H1 (cell line): ENCODE measurements around the gene ADAD2. TPM values are rescaled to one million over a fixed set of nuclear protein-coding genes. Genes with fewer than 3 reads are reported as not detected.

Experiments
- CTCF ChIA-PET: fragments of 300-600 bp; sonication (Branson Sonifier 250); formaldehyde crosslinking; loops from one replicate; lab custom pipeline; 2021; ENCODE audit not compliant: partially characterized antibody; lab: Charles Lee
- POLR2A ChIA-PET: fragments of 300-600 bp; sonication (Branson Sonifier 250); formaldehyde crosslinking; loops from one replicate; lab custom pipeline; 2021; ENCODE audit warnings: inconsistent platforms; ENCODE audit not compliant: partially characterized antibody; lab: Charles Lee
- DNase-seq, 2 experiments: peaks; one replicate each; pipeline versions ENCODE4 v3.0.0 to v3.0.0-alpha.2; 2010 to 2022; ENCODE audit warnings: low spot score in 2 of 2, low read depth in 1 of 2, mixed read lengths in 1 of 2
- FAIRE-seq: peaks from 2 replicates; lab custom pipeline; 2011; peaks lifted over from hg19 to GRCh38; lab: Jason Lieb, UNC
- H2AFZ ChIP-seq: 2 replicates; pipeline ENCODE4 v1.8.1; 2012; ENCODE audit warnings: low read length, inconsistent platforms
- H2AK5ac ChIP-seq: 2 replicates; pipeline ENCODE4 v1.6.1; 2013; ENCODE audit warnings: low read depth, low read length
- H2BK120ac ChIP-seq: replicated peaks from 2 replicates; pipeline ENCODE3; 2013; ENCODE audit warnings: low read depth, low read length, inconsistent platforms
- H2BK12ac ChIP-seq: 2 replicates; pipeline ENCODE4 v1.6.1; 2013; ENCODE audit warnings: low read depth, low read length
- H2BK15ac ChIP-seq: 2 replicates; pipeline ENCODE4 v1.6.1; 2013; ENCODE audit warnings: low read length
- H2BK20ac ChIP-seq: 2 replicates; pipeline ENCODE4 v1.6.1; 2013; ENCODE audit warnings: low read length
- H2BK5ac ChIP-seq: 2 replicates; pipeline ENCODE4 v1.6.1; 2013; ENCODE audit warnings: low read depth, low read length
- H3K14ac ChIP-seq: 2 replicates; pipeline ENCODE4 v1.6.1; 2013; ENCODE audit warnings: inconsistent platforms; ENCODE audit not compliant: insufficient read length
- H3K18ac ChIP-seq: 2 replicates; pipeline ENCODE4 v1.6.1; 2013; ENCODE audit warnings: low read length; ENCODE audit errors: extremely low read depth
- H3K23ac ChIP-seq: 2 replicates; pipeline ENCODE4 v1.6.1; 2013; ENCODE audit warnings: inconsistent platforms; ENCODE audit not compliant: insufficient read length
- H3K23me2 ChIP-seq: 2 replicates; pipeline ENCODE4 v1.6.1; 2013; ENCODE audit warnings: low read depth, low read length
- H3K27ac ChIP-seq: 2 replicates; pipeline ENCODE4 v1.6.1; 2011; ENCODE audit warnings: low read depth, low read length, inconsistent platforms
- H3K27me3 ChIP-seq, 4 experiments: replicated peaks in 1 of 4; 1 replicate in 1 of 4; 2 replicates in 3 of 4; pipeline versions ENCODE4 v1.6.1 to v1.8.1; 2011 to 2013; ENCODE audit warnings: low read length in 3 of 4, mild to moderate bottlenecking in 3 of 4, inconsistent platforms in 2 of 4, mixed read lengths in 2 of 4, moderate library complexity in 1 of 4; ENCODE audit not compliant: control insufficient read depth in 3 of 4, insufficient read depth in 3 of 4; ENCODE audit errors: extremely low read depth in 1 of 4
- H3K36me3 ChIP-seq, 4 experiments: 2 replicates each; pipeline versions ENCODE4 v1.6.1 to v1.8.1; 2011 to 2013; ENCODE audit warnings: mild to moderate bottlenecking in 4 of 4, low read length in 3 of 4, moderate library complexity in 2 of 4, control low read depth in 1 of 4, inconsistent platforms in 1 of 4; ENCODE audit not compliant: insufficient read depth in 4 of 4, control insufficient read depth in 2 of 4
- H3K4ac ChIP-seq: replicated peaks from 2 replicates; pipeline ENCODE3; 2013; ENCODE audit warnings: low read length, low read depth, mixed read lengths, inconsistent platforms; ENCODE audit not compliant: insufficient read length
- H3K4me1 ChIP-seq, 4 experiments: replicated peaks in 1 of 4; 1 replicate in 1 of 4; 2 replicates in 3 of 4; pipeline versions ENCODE4 v1.6.1 to v1.8.1; 2011 to 2013; ENCODE audit warnings: low read length in 3 of 4, inconsistent platforms in 2 of 4, mixed read lengths in 1 of 4; ENCODE audit not compliant: insufficient read depth in 4 of 4, control insufficient read depth in 3 of 4
- H3K4me2 ChIP-seq, 2 experiments: 2 replicates each; pipeline versions ENCODE4 v1.6.1 to v1.8.1; 2011 to 2013; ENCODE audit warnings: low read depth in 2 of 2, low read length in 2 of 2, control low read depth in 1 of 2, inconsistent platforms in 1 of 2, mild to moderate bottlenecking in 1 of 2; ENCODE audit not compliant: insufficient read depth in 1 of 2
- H3K4me3 ChIP-seq, 4 experiments: fragments of 200-600, 300-600 bp in 1 of 4; sonication (generic), shearing (Covaris generic), sonication (Bioruptor Twin) in 1 of 4; 2 replicates each; pipeline versions ENCODE4 v1.5.1 to v1.8.1; 2011 to 2016; ENCODE audit warnings: low read length in 4 of 4, low read depth in 3 of 4, control low read depth in 2 of 4, inconsistent platforms in 2 of 4, mild to moderate bottlenecking in 2 of 4, mixed read lengths in 1 of 4, moderate library complexity in 1 of 4; ENCODE audit not compliant: insufficient read depth in 2 of 4; ENCODE audit errors: extremely low read depth in 1 of 4
- H3K56ac ChIP-seq: replicated peaks from 2 replicates; pipeline ENCODE3; 2013; ENCODE audit warnings: low read depth, mild to moderate bottlenecking, mixed read lengths, low read length, inconsistent platforms; ENCODE audit not compliant: insufficient read length
- H3K79me1 ChIP-seq: 2 replicates; pipeline ENCODE4 v1.6.1; 2013; ENCODE audit warnings: low read depth, low read length, control low read depth
- H3K79me2 ChIP-seq, 2 experiments: 2 replicates each; pipeline versions ENCODE4 v1.6.1 to v1.8.1; 2012 to 2013; ENCODE audit warnings: low read length in 2 of 2, mild to moderate bottlenecking in 2 of 2, inconsistent platforms in 1 of 2; ENCODE audit not compliant: insufficient read depth in 2 of 2, control insufficient read depth in 1 of 2
- H3K9ac ChIP-seq, 4 experiments: replicated peaks in 1 of 4; 1 replicate in 1 of 4; 2 replicates in 3 of 4; pipeline versions ENCODE4 v1.6.1 to v1.8.1; 2011 to 2013; ENCODE audit warnings: low read depth in 3 of 4, low read length in 3 of 4, control low read depth in 2 of 4, mild to moderate bottlenecking in 2 of 4, moderate library complexity in 2 of 4, inconsistent platforms in 1 of 4; ENCODE audit errors: extremely low read depth in 1 of 4
- H3K9me3 ChIP-seq, 2 experiments: 2 replicates each; pipeline versions ENCODE4 v1.6.1 to v1.8.1; 2012 to 2013; ENCODE audit warnings: mild to moderate bottlenecking in 2 of 2, moderate library complexity in 2 of 2, control low read depth in 1 of 2, inconsistent platforms in 1 of 2, low read depth in 1 of 2, low read length in 1 of 2, mixed read lengths in 1 of 2; ENCODE audit not compliant: insufficient read depth in 2 of 2
- H4K20me1 ChIP-seq, 2 experiments: replicated peaks in 1 of 2; 2 replicates each; pipeline versions ENCODE3 to v1.8.1; 2011 to 2013; ENCODE audit warnings: inconsistent platforms in 2 of 2, low read length in 2 of 2, mild to moderate bottlenecking in 1 of 2; ENCODE audit not compliant: insufficient read depth in 2 of 2, control insufficient read depth in 1 of 2
- H4K5ac ChIP-seq: 2 replicates; pipeline ENCODE4 v1.6.1; 2013; ENCODE audit warnings: low read length, low read depth, mixed read lengths, inconsistent platforms; ENCODE audit not compliant: insufficient read length
- H4K8ac ChIP-seq: 2 replicates; pipeline ENCODE4 v1.8.0; 2013; ENCODE audit warnings: mild to moderate bottlenecking, moderate library complexity, low read length, inconsistent platforms; ENCODE audit not compliant: insufficient read depth; ENCODE audit errors: extremely low read depth
- H4K91ac ChIP-seq: replicated peaks from 2 replicates; pipeline ENCODE3; 2013; ENCODE audit warnings: low read length, mixed read lengths, inconsistent platforms; ENCODE audit not compliant: insufficient read length
- BCL11A ChIP-seq, 2 experiments: IDR thresholded peaks; one replicate each; pipeline ENCODE4 v1.6.1; 2011; ENCODE audit warnings: low read depth in 2 of 2, low read length in 2 of 2, mild to moderate bottlenecking in 2 of 2
- CREB1 ChIP-seq: IDR thresholded peaks from 2 replicates; pipeline ENCODE4 v1.6.1; 2012; ENCODE audit warnings: inconsistent platforms
- E2F6 ChIP-seq: IDR thresholded peaks from 2 replicates; pipeline ENCODE4 v1.6.1; 2012; ENCODE audit warnings: inconsistent platforms
- MAFK ChIP-seq: IDR thresholded peaks from 2 replicates; pipeline ENCODE4 v1.6.1; 2012; ENCODE audit warnings: low read depth, mild to moderate bottlenecking, improper control_type of control experiment, low read length
- MAX ChIP-seq: IDR thresholded peaks from 2 replicates; pipeline ENCODE4 v1.6.1; 2012; ENCODE audit warnings: inconsistent platforms
- POLR2AphosphoS5 ChIP-seq: IDR thresholded peaks from 2 replicates; pipeline ENCODE4 v1.6.1; 2011; ENCODE audit warnings: low read depth, low read length
- RXRA ChIP-seq: IDR thresholded peaks from 2 replicates; pipeline ENCODE4 v1.6.1; 2011; ENCODE audit warnings: low read depth, mild to moderate bottlenecking, low read length, moderate library complexity; ENCODE audit not compliant: insufficient read depth
- USF2 ChIP-seq: IDR thresholded peaks from 2 replicates; pipeline ENCODE4 v1.6.1; 2011; ENCODE audit warnings: low read length, improper control_type of control experiment
- WGBS, 2 experiments: shearing (Covaris generic) in 1 of 2; methylation state at CpG; one replicate each; pipeline versions ENCODE4 v1.1.6 to v1.1.7; 2013 to 2015; ENCODE audit warnings: low lambda C conversion rate in 2 of 2, mixed read lengths in 2 of 2, inconsistent platforms in 1 of 2, low coverage in 1 of 2, missing lambda C conversion rate in 1 of 2; ENCODE audit not compliant: insufficient replicate concordance in 2 of 2, insufficient coverage in 1 of 2, insufficient read length in 1 of 2; ENCODE audit errors: extremely low coverage in 1 of 2, missing lambda C conversion rate in 1 of 2; 5-methylcytosine and 5-hydroxymethylcytosine counted together
- polyA plus RNA-seq, 7 experiments: library from polyadenylated mRNA; depleted of rRNA in 3 of 7; stranded (reverse) in 5 of 7; unstranded in 2 of 7; fragments of >200 nt in 5 of 7; fragments of 200-250 nt in 2 of 7; gene quantifications; 1 replicate in 5 of 7; 2 replicates in 1 of 7; 4 replicates in 1 of 7; pipeline versions ENCODE4 v1.2.1 to v1.2.3, GENCODE V29; 2011 to 2013; ENCODE audit warnings: missing spikeins in 2 of 7, mixed read lengths in 2 of 7
- total RNA-seq: library from RNA; stranded (reverse); fragmentation: NEBNext Ultra II Directional; extraction: Animal tissue kit (Norgen Biotek cat#: 25700); gene quantifications from 2 replicates; pipeline ENCODE4 v1.2.1, GENCODE V29; 2021

Gene ADAD2
- total and polyA plus RNA-seq, 2 of the 8 experiments (the other 6 are each of a cell fraction or from before 2014, with no cell fraction given): 1.2 to 1.3 TPM

- Histone ChIP-seq H4K8ac (no peak overlapping the region), H3K27me3 (no peaks in the 10 kb centered on the region), H2BK20ac (no peak overlapping the region)
- FAIRE-seq (no peak), DNase-seq (no peak)
- TF ChIP-seq USF2: no peak
- TF ChIP-seq MAFK: no peak
- TF ChIP-seq BCL11A (IDR thresholded peaks at IDR 0.05; ENCODE audit: low read depth in 2 of 2, low read length in 2 of 2): no peak
- no peak for TF ChIP-seq E2F6
- TF ChIP-seq MAX: no peak
- TF ChIP-seq RXRA: no peak
- no peak for TF ChIP-seq CREB1
- no peak for TF ChIP-seq POLR2AphosphoS5
- TF ChIP-seq, all 59 proteins: peak for 0
- peaks cover 0 to 3% (median 1%) of the 10 kb centered on the region in 4 experiments; a peak in 3 of 7 replicates for H3K4me1 ChIP-seq
- no peak overlapping the region for H3K14ac ChIP-seq
- H3K79me1 ChIP-seq: no peaks in the 10 kb centered on the region
- no peaks in the 10 kb centered on the region for H3K9me3 ChIP-seq
- H3K9ac ChIP-seq: no peak overlapping the region
- no peak overlapping the region for H3K27ac ChIP-seq
- H3K23ac ChIP-seq: no peak overlapping the region
- H3K4me3 ChIP-seq: no peak overlapping the region
- H3K23me2 ChIP-seq: no peaks in the 10 kb centered on the region
- no peak overlapping the region for H2BK120ac ChIP-seq
- no peak overlapping the region for H4K5ac ChIP-seq
- H2BK12ac ChIP-seq: no peak overlapping the region
- ChIA-PET POLR2A (interaction anchor here (0.9 to 1.1 kb wide), 2 partner anchors 24 to 195 kb away, joined by 3 read pairs; no protein-coding TSS in a partner anchor), CTCF (interaction anchor here (0.8 to 1.1 kb wide), 4 partner anchors 43 to 268 kb away, joined by 3 to 5 read pairs (median 3); no protein-coding TSS in a partner anchor)
- H3K4me2 ChIP-seq: no peak overlapping the region
- no peak overlapping the region for H3K4ac ChIP-seq
- H2BK15ac ChIP-seq: no peak overlapping the region
- H2BK5ac ChIP-seq: no peak overlapping the region
- 77% methylated on average over 6 of the region's 6 CpGs; no CpG with 5 or more reads in 1 of the 2 experiments for WGBS, 2 experiments
- H3K79me2 ChIP-seq: no peaks in the 10 kb centered on the region
- no peak overlapping the region for H2AK5ac ChIP-seq
- H4K20me1 ChIP-seq: no peaks in the 10 kb centered on the region
- peak overlapping the region; percentile 74 for H2AFZ ChIP-seq
- no peak overlapping the region for H4K91ac ChIP-seq
- H3K18ac ChIP-seq: no peak overlapping the region
- H3K56ac ChIP-seq: no peak overlapping the region
- no peaks in the 10 kb centered on the region for H3K36me3 ChIP-seq
Measured at GRCh38 chr16:84218956-84219355, 28.0 kb downstream of the ADAD2 start.
